Tibial nerve (tissue), 4 donors: Measurements from ENCODE around the gene KREMEN2. TPM values are rescaled to one million over a fixed set of nuclear protein-coding genes. Genes with fewer than 3 reads are reported as not detected.

Experiments
- DNase-seq, 2 donors: peaks; one replicate each; pipeline ENCODE4 v3.0.0-alpha.2; 2019; ENCODE audit warnings: low spot score in 2 of 2
- H3K27ac ChIP-seq, 4 donors: fragments of 200-600 bp; sonication (generic) in 3 of 4; one replicate each; pipeline ENCODE4 v1.5.1; 2017 to 2019; ENCODE audit warnings: mild to moderate bottlenecking in 1 of 4
- H3K27me3 ChIP-seq, 2 donors: fragments of 200-600 bp; sonication (generic) in 1 of 2; one replicate each; pipeline versions ENCODE4 v1.5.1 to v1.6.0; 2017 to 2019
- H3K36me3 ChIP-seq, 3 donors: fragments of 200-600 bp; sonication (generic); one replicate each; pipeline ENCODE4 v1.5.1; 2018 to 2019
- H3K4me1 ChIP-seq, 4 donors: fragments of 200-600 bp; sonication (generic) in 3 of 4; one replicate each; pipeline ENCODE4 v1.5.1; 2017 to 2019
- H3K4me3 ChIP-seq, 4 donors: fragments of 200-600 bp; sonication (generic) in 3 of 4; one replicate each; pipeline ENCODE4 v1.5.1; 2017 to 2019; ENCODE audit warnings: mild to moderate bottlenecking in 1 of 4, moderate library complexity in 1 of 4
- H3K9me3 ChIP-seq, 4 donors: fragments of 200-600 bp; sonication (generic) in 3 of 4; one replicate each; pipeline ENCODE4 v1.5.1; 2017 to 2019
- EP300 ChIP-seq, 2 donors: sonication (generic); formaldehyde crosslinking; IDR thresholded peaks; one replicate each; pipeline ENCODE4 v1.6.1; 2017; ENCODE audit warnings: antibody characterized with exemption in 2 of 2, mild to moderate bottlenecking in 1 of 2
- POLR2A ChIP-seq, 2 donors: fragments of 450-650 bp; IDR thresholded peaks; one replicate each; pipeline ENCODE4 v1.6.1; 2017; ENCODE audit warnings: antibody characterized with exemption in 2 of 2, mild to moderate bottlenecking in 2 of 2, moderate library complexity in 2 of 2
- WGBS, 2 donors: methylation state at CpG; one replicate each; pipeline ENCODE4 v1.1.5; 2018; 5-methylcytosine and 5-hydroxymethylcytosine counted together
- total RNA-seq, 4 donors: library from RNA; depleted of rRNA; stranded (reverse); fragments of >200 nt; gene quantifications; one replicate each; pipeline ENCODE4 v1.1.0, GENCODE V29; 2016
- TF ChIP-seq, protein P1 (sequence below), 5 experiments: fragments of 200-600 bp in 3 of 5; fragments of 450-650 bp in 2 of 5; sonication (generic) in 3 of 5; IDR thresholded peaks; one replicate each; pipeline ENCODE4 v1.5.1; 2016 to 2019; ENCODE audit warnings: antibody characterized with exemption in 5 of 5, mild to moderate bottlenecking in 3 of 5, moderate library complexity in 2 of 5

The KREMEN2 gene
- total RNA-seq, 4 donors from 2014 or later: not detected

GRCh38 chr16:3013491-3013951, 49.4 kb downstream of the KREMEN2 start:
- peaks cover 0 to 74% of the 10 kb centered on the region in 2 donors for H3K27me3 ChIP-seq

DNA sequence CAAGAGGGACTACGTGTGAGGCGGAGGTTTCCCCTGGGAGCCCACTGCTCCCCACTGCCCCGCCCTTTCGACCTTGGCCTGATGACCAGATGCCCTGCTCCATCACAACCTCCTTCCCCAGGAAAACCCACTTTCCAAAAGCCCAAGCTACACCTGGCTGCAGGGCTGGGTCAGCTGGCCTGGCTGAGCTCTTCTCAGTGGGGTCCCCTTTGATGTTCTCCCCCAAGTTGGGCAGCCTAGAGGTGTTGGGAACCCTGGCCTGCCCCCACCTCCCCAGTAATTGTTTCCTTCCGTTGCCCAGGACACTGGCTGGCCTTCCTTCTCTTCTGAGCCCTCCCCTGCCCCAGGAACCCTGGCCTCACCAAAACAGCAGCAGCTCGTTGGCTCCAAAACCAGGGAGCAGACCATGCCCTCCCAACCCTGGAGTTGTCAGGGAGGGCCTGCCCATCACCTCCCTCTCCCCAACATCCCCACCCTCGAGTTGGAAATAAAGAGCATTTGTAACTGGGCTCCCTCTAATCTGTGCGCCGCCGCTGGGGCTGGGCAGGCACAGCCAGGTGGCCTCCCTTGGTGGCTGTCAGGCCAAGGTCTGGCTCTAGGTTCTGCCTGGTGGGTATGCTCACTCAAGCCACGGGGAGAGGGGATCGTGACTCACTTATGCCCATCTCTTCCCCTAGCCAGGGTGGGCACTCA, 50.1 kb downstream of the KREMEN2 start:
- 45 to 57% methylated on average over 10 to 11 of the region's 12 CpGs for WGBS, 2 donors
- peaks cover 0 to 74% of the 10 kb centered on the region in 2 donors for H3K27me3 ChIP-seq

More at GRCh38 chr16:3013491-3013951, 49.4 kb downstream of the KREMEN2 start:
- DNase-seq: no peak
- Histone ChIP-seq H3K27ac (no peak overlapping the region), H3K4me1 (peaks cover 0 to 14% (median under 1%) of the 10 kb centered on the region in 4 donors), H3K9me3 (no peaks in the 10 kb centered on the region), H3K4me3 (no peak overlapping the region), H3K36me3 (no peaks in the 10 kb centered on the region)
- WGBS, 2 donors: 40 to 56% methylated on average over 12 to 14 of the region's 27 CpGs
- TF ChIP-seq, protein P1, sequence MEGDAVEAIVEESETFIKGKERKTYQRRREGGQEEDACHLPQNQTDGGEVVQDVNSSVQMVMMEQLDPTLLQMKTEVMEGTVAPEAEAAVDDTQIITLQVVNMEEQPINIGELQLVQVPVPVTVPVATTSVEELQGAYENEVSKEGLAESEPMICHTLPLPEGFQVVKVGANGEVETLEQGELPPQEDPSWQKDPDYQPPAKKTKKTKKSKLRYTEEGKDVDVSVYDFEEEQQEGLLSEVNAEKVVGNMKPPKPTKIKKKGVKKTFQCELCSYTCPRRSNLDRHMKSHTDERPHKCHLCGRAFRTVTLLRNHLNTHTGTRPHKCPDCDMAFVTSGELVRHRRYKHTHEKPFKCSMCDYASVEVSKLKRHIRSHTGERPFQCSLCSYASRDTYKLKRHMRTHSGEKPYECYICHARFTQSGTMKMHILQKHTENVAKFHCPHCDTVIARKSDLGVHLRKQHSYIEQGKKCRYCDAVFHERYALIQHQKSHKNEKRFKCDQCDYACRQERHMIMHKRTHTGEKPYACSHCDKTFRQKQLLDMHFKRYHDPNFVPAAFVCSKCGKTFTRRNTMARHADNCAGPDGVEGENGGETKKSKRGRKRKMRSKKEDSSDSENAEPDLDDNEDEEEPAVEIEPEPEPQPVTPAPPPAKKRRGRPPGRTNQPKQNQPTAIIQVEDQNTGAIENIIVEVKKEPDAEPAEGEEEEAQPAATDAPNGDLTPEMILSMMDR (IDR thresholded peaks at IDR 0.05): no peak
- TF ChIP-seq EP300 (IDR thresholded peaks at IDR 0.05): no peak
- TF ChIP-seq POLR2A (IDR thresholded peaks at IDR 0.05): no peak

DNA sequence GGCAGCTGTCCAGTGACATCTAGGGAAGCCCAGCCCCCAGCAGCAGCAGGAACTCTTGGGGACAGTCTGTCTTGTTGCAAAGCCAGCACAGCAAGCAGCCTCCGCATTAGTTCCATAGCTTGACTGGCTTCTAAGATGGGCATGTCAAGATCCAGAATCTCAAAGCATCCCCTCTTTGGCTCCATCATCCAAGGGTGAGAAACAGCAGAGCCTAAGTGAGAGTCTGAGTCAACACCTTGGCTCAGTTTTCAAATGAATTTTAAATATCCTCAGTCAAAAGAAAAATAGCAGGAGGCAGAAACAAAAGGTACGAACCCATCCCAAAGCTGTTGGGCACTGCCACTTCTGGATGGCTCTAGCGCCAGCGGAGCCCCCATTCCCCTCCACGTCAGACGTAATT, 50.9 kb downstream of the KREMEN2 start:
- 78 to 88% methylated on average over 6 of the region's 6 CpGs for WGBS, 2 donors
- no peak overlapping the region for H3K27ac ChIP-seq
- no peak for DNase-seq
- peaks cover 0 to 67% of the 10 kb centered on the region in 2 donors for H3K27me3 ChIP-seq
- H3K4me3 ChIP-seq: no peak overlapping the region
- TF ChIP-seq, protein P1 (IDR thresholded peaks at IDR 0.05): no peak
- TF ChIP-seq POLR2A (IDR thresholded peaks at IDR 0.05) (no peak), EP300 (IDR thresholded peaks at IDR 0.05) (no peak)
- H3K4me1 ChIP-seq: peaks cover 0 to 17% (median 5%) of the 10 kb centered on the region in 4 donors
- H3K9me3 ChIP-seq: no peaks in the 10 kb centered on the region
- no peaks in the 10 kb centered on the region for H3K36me3 ChIP-seq

More for the DNA sequence above, 50.1 kb downstream of the KREMEN2 start:
- Histone ChIP-seq H3K4me3 (no peak overlapping the region), H3K9me3 (no peaks in the 10 kb centered on the region), H3K4me1 (peaks cover 0 to 11% (median 0%) of the 10 kb centered on the region in 4 donors), H3K27ac (no peak overlapping the region), H3K36me3 (no peaks in the 10 kb centered on the region)
- no peak for DNase-seq
- no peak for TF ChIP-seq POLR2A (IDR thresholded peaks at IDR 0.05)
- TF ChIP-seq, protein P1 (IDR thresholded peaks at IDR 0.05): no peak

DNA sequence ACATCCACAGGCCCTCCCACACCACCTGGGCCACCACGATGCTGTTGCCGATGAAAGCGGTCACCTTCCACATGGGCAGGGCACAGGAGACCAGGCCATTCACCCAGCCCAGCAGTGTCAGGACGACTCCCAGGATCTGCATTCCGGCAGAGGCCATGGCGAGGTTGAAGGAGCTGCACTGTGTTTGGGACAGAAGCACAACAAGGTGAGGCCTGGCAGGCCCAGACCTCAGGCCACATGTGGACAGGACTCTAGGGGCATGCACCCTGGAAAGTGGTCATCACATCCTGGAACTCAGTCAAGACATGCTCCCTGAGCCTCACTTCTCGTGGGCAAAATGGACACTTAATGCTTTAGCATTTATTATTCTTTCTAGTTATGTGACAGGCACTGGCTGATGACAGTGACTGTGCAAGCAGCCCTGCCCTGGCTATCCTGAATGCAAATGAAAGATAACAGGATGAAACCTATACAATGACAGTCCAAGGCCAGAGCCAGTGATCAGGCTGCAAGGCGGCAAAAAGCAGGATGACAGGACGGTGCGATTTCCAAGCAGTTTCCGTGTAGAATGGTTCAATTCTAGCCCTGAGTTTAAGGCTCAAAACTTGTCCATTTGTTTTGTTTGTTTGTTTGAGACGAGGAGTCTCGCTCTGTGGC, 51.9 kb downstream of the KREMEN2 start:
- peaks cover 0 to 58% of the 10 kb centered on the region in 2 donors for H3K27me3 ChIP-seq
- no peak for DNase-seq
- no peak overlapping the region for H3K27ac ChIP-seq
- 75 to 83% methylated on average over 11 to 13 of the region's 13 CpGs for WGBS, 2 donors
- no peaks in the 10 kb centered on the region for H3K9me3 ChIP-seq
- TF ChIP-seq EP300 (IDR thresholded peaks at IDR 0.05) (no peak), POLR2A (IDR thresholded peaks at IDR 0.05) (no peak)
- TF ChIP-seq, protein P1 (IDR thresholded peaks at IDR 0.05): no peak
- H3K36me3 ChIP-seq: no peaks in the 10 kb centered on the region
- H3K4me1 ChIP-seq: peaks cover 0 to 26% (median 7%) of the 10 kb centered on the region in 4 donors
- H3K4me3 ChIP-seq: no peak overlapping the region

DNA sequence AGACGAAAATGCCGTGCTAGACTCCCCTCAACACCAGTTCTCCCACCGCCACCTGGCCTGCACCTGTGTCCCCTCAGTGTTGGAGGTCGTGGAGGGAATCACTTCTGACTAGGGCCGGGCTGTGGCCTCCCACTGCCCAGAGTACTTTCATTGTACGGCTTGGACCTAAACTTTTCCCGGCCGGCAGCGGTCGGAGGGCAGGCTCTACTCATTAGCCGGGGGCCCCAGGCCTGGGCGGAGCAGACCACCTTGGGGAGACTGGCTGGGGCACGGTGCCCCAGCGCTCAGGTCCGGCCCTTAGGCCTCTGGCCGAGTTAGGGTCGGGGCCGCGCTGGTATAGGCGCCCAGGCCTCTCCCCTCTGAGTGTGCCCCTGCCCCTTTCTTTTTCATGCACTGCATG, 53.3 kb downstream of the KREMEN2 start:
- DNase-seq: no peak
- no peaks in the 10 kb centered on the region for H3K9me3 ChIP-seq
- TF ChIP-seq EP300 (IDR thresholded peaks at IDR 0.05) (no peak), POLR2A (IDR thresholded peaks at IDR 0.05) (no peak)
- TF ChIP-seq, protein P1 (IDR thresholded peaks at IDR 0.05): no peak
- peaks cover 0 to 44% of the 10 kb centered on the region in 2 donors for H3K27me3 ChIP-seq
- H3K27ac ChIP-seq: no peak overlapping the region
- H3K36me3 ChIP-seq: no peaks in the 10 kb centered on the region
- 43 to 58% methylated on average over 12 to 18 of the region's 20 CpGs for WGBS, 2 donors
- no peak overlapping the region for H3K4me3 ChIP-seq
- peaks cover 0 to 40% (median 18%) of the 10 kb centered on the region in 4 donors for H3K4me1 ChIP-seq
